IMR-90 (cell line): ENCODE measurements around the gene IL1A. TPM values are rescaled to one million over a fixed set of nuclear protein-coding genes. Genes with fewer than 3 reads are reported as not detected.

Experiments used
- ATAC-seq: fragments of 200-7000 bp; cut with Tn5 transposase; 2 replicates; pipeline ENCODE4 v1.9.1; 2020; ENCODE audit warnings: low read depth, mild to moderate bottlenecking, moderate library complexity
- BruUV-seq: library from RNA; stranded (reverse); fragments of 400-500 nt; replicated peaks from 2 replicates; lab custom pipeline; 2021; lab: Mats Ljungman, UMichigan
- CTCF ChIA-PET: fragments of 300-600 bp; formaldehyde crosslinking; extraction: SDS; loops from one replicate; lab custom pipeline; 2021; ENCODE audit warnings: antibody characterized with exemption; lab: Yijun Ruan, JAX
- POLR2A ChIA-PET: fragments of 300-600 bp; sonication (Branson Sonifier 250); formaldehyde crosslinking; loops from one replicate; lab custom pipeline; 2022; ENCODE audit warnings: antibody characterized with exemption; ENCODE audit not compliant: unreplicated experiment; lab: Charles Lee
- DNase-seq: peaks from one replicate; pipeline ENCODE4 v3.0.0; 2013
- H2AFZ ChIP-seq: replicated peaks from 2 replicates; pipeline ENCODE3; 2013; ENCODE audit warnings: low read length, mild to moderate bottlenecking; ENCODE audit not compliant: poor library complexity
- H2AK5ac ChIP-seq: 2 replicates; pipeline ENCODE4 v1.6.1; 2013; ENCODE audit warnings: low read depth, low read length, inconsistent platforms
- H2AK9ac ChIP-seq: replicated peaks from 2 replicates; pipeline ENCODE3; 2013; ENCODE audit warnings: mild to moderate bottlenecking, low read depth, low read length, moderate library complexity; ENCODE audit not compliant: poor library complexity
- H2BK120ac ChIP-seq: 2 replicates; pipeline ENCODE4 v1.6.1; 2013; ENCODE audit warnings: low read depth, low read length, inconsistent platforms
- H2BK15ac ChIP-seq: 3 replicates; pipeline ENCODE4 v1.6.1; 2013; ENCODE audit warnings: low read depth, low read length, inconsistent platforms
- H2BK20ac ChIP-seq: 2 replicates; pipeline ENCODE4 v1.6.1; 2013; ENCODE audit warnings: low read depth, mild to moderate bottlenecking, inconsistent platforms, low read length, moderate library complexity
- H2BK5ac ChIP-seq: 2 replicates; pipeline ENCODE4 v1.6.1; 2013; ENCODE audit warnings: mild to moderate bottlenecking, low read depth, low read length, inconsistent platforms; ENCODE audit not compliant: poor library complexity, severe bottlenecking
- H3K14ac ChIP-seq: replicated peaks from 2 replicates; pipeline ENCODE4 v1.6.1; 2013; ENCODE audit warnings: low read depth, low read length, inconsistent platforms
- H3K18ac ChIP-seq: 2 replicates; pipeline ENCODE4 v1.6.1; 2013; ENCODE audit warnings: low read depth, low read length, control low read depth
- H3K23ac ChIP-seq: 2 replicates; pipeline ENCODE4 v1.6.1; 2013; ENCODE audit warnings: low read depth, low read length, inconsistent platforms
- H3K27ac ChIP-seq: 2 replicates; pipeline ENCODE4 v1.5.1; 2013; ENCODE audit warnings: mild to moderate bottlenecking, control low read depth, low read length; ENCODE audit not compliant: insufficient read depth
- H3K27me3 ChIP-seq: 2 replicates; pipeline ENCODE4 v1.6.1; 2013; ENCODE audit warnings: low read length; ENCODE audit not compliant: control insufficient read depth, insufficient read depth
- H3K36me3 ChIP-seq: 2 replicates; pipeline ENCODE4 v1.6.1; 2013; ENCODE audit warnings: low read length, mixed read lengths; ENCODE audit not compliant: control insufficient read depth, insufficient read depth
- H3K4ac ChIP-seq: 2 replicates; pipeline ENCODE4 v1.6.1; 2013; ENCODE audit warnings: low read depth, low read length, inconsistent platforms
- H3K4me1 ChIP-seq: 2 replicates; pipeline ENCODE4 v1.6.1; 2013; ENCODE audit warnings: low read length, mixed read lengths; ENCODE audit not compliant: control insufficient read depth, insufficient read depth
- H3K4me2 ChIP-seq: 2 replicates; pipeline ENCODE4 v1.6.1; 2013; ENCODE audit warnings: low read depth, mild to moderate bottlenecking, control low read depth, low read length, moderate library complexity
- H3K4me3 ChIP-seq: 2 replicates; pipeline ENCODE4 v1.5.1; 2013; ENCODE audit warnings: low read depth, mild to moderate bottlenecking, control low read depth, low read length, moderate library complexity; ENCODE audit not compliant: insufficient read depth
- H3K56ac ChIP-seq: 2 replicates; pipeline ENCODE4 v1.6.1; 2013; ENCODE audit warnings: low read length, inconsistent platforms; ENCODE audit not compliant: insufficient read depth; ENCODE audit errors: extremely low read depth
- H3K79me1 ChIP-seq, 2 experiments: 2 replicates each; pipeline ENCODE4 v1.6.1; 2013; ENCODE audit warnings: low read length in 2 of 2, inconsistent platforms in 1 of 2, low read depth in 1 of 2
- H3K9ac ChIP-seq: 2 replicates; pipeline ENCODE4 v1.6.1; 2013; ENCODE audit warnings: low read depth, low read length, control low read depth
- H3K9me1 ChIP-seq: 2 replicates; pipeline ENCODE4 v1.6.1; 2013; ENCODE audit warnings: low read length, inconsistent platforms; ENCODE audit not compliant: insufficient read depth
- H3K9me3 ChIP-seq: 2 replicates; pipeline ENCODE4 v1.6.1; 2013; ENCODE audit warnings: low read length; ENCODE audit not compliant: control insufficient read depth, insufficient read depth
- H4K20me1 ChIP-seq: 2 replicates; pipeline ENCODE4 v1.6.1; 2013; ENCODE audit warnings: low read length, inconsistent platforms; ENCODE audit not compliant: insufficient read depth
- H4K5ac ChIP-seq: 2 replicates; pipeline ENCODE4 v1.6.1; 2013; ENCODE audit warnings: mild to moderate bottlenecking, low read depth, low read length, control low read depth
- H4K8ac ChIP-seq, 2 experiments: 2 replicates each; pipeline ENCODE4 v1.6.1; 2013; ENCODE audit warnings: low read depth in 2 of 2, low read length in 2 of 2, control low read depth in 1 of 2, inconsistent platforms in 1 of 2
- H4K91ac ChIP-seq: 2 replicates; pipeline ENCODE4 v1.6.1; 2013; ENCODE audit warnings: low read depth, low read length, inconsistent platforms; ENCODE audit not compliant: insufficient read depth
- POLR2A ChIP-seq: IDR thresholded peaks from 2 replicates; pipeline ENCODE4 v1.6.1; 2012; ENCODE audit warnings: mild to moderate bottlenecking, low read depth, low read length
- whole genome bisulfite sequencing, 2 experiments: methylation state at CpG; one replicate each; pipeline versions ENCODE4 v1.1.5 to v1.1.7; 2013; ENCODE audit warnings: missing lambda C conversion rate in 2 of 2; ENCODE audit not compliant: insufficient read length in 1 of 2; ENCODE audit errors: extremely low coverage in 2 of 2; 5-methylcytosine and 5-hydroxymethylcytosine counted together
- dilution Hi-C: fragments of 300-500 bp; cut with HindIII; formaldehyde crosslinking; loops from one replicate; pipeline ENCODE4 v1.14.3; 2018; ENCODE audit warnings: low sequenced_read_pairs; ENCODE audit not compliant: unreplicated experiment
- in situ Hi-C: fragments of 300-500 bp; cut with MboI; formaldehyde crosslinking; loops from 3 replicates; pipeline ENCODE4 v1.14.3; 2019; ENCODE audit warnings: low sequenced_read_pairs, inconsistent platforms, mixed read lengths
- intact Hi-C: fragments of 100-400 bp; cut with micrococcal nuclease; formaldehyde crosslinking; loops from 2 replicates; pipeline ENCODE4 v1.10.0; 2022
- polyA plus RNA-seq, 3 experiments: library from polyadenylated mRNA; depleted of rRNA; stranded (reverse); fragments of >200 nt; gene quantifications; 2 replicates each; pipeline ENCODE4 v1.2.3, GENCODE V29; 2012; ENCODE audit warnings: low replicate concordance in 1 of 3
- total RNA-seq: library from RNA; depleted of rRNA; stranded (reverse); fragments of >200 nt; gene quantifications from 2 replicates; pipeline ENCODE4 v1.2.3, GENCODE V29; 2012

The IL1A gene
- total and polyA plus RNA-seq, 2 of the 4 experiments (the other 2 are of a cell fraction), result 0.48 to 1.1 TPM

- dilution Hi-C loops (no loop called here), in situ Hi-C loops (no loop called here), intact Hi-C loops (no loop called here)
- Histone ChIP-seq H4K91ac (no peak overlapping the region), H2BK120ac (no peak overlapping the region), H4K20me1 (no peaks in the 10 kb centered on the region), H3K4ac (no peak overlapping the region), H3K27ac (no peak overlapping the region), H4K8ac (no peak overlapping the region), H3K4me1 (peaks cover 8% of the 10 kb centered on the region; the same call in 1 of the 2 replicates), H2BK20ac (no peak overlapping the region), H3K9me1 (no peaks in the 10 kb centered on the region), H3K14ac (no peak overlapping the region), H3K9ac (no peak overlapping the region), H2AK5ac (no peak overlapping the region), H3K9me3 (no peaks in the 10 kb centered on the region), H2BK15ac (no peak overlapping the region), H4K5ac (no peak overlapping the region), H3K36me3 (no peaks in the 10 kb centered on the region; the same call in 1 of the 2 replicates), H2AFZ (no peak overlapping the region), H3K27me3 (no peaks in the 10 kb centered on the region), H3K79me1 (peaks cover 0 to 5% of the 10 kb centered on the region in 2 experiments; a peak in 1 of 4 replicates), H3K56ac (no peak overlapping the region), H2AK9ac (no peak overlapping the region), H3K4me2 (no peak overlapping the region), H3K23ac (no peak overlapping the region), H3K4me3 (no peak overlapping the region), H2BK5ac (no peak overlapping the region), H3K18ac (no peak overlapping the region)
- ATAC-seq (no peak), DNase-seq (no peak)
- ChIA-PET CTCF (no interaction called here), POLR2A (no interaction called here)
- 91% methylated on average over 6 of the region's 14 CpGs; no CpG with 5 or more reads in 1 of the 2 experiments for WGBS, 2 experiments
- no TSS peak for BruUV-seq
- TF ChIP-seq POLR2A, result no peak
Measured at GRCh38 chr2:112832841-112833638, 48.7 kb upstream of the IL1A start.
